Neural cell (in vitro differentiated cells): ENCODE results near the gene AP3B1.

Experiments
- CTCF ChIP-seq: fragments of 450-650 bp; IDR thresholded peaks from 2 replicates; pipeline ENCODE4 v1.5.1; 2014; ENCODE audit warnings: antibody characterized with exemption, mild to moderate bottlenecking, moderate library complexity; ENCODE audit not compliant: poor library complexity, severe bottlenecking
- EP300 ChIP-seq: fragments of 450-650 bp; conservative IDR thresholded peaks from 2 replicates; pipeline ENCODE4 v1.6.1; 2014; ENCODE audit warnings: antibody characterized with exemption, mild to moderate bottlenecking, moderate library complexity; ENCODE audit not compliant: poor library complexity, severe bottlenecking
- REST ChIP-seq: IDR thresholded peaks from 2 replicates; pipeline ENCODE4 v1.6.1; 2012; ENCODE audit warnings: borderline replicate concordance

GRCh38 chr5:78253201-78253600 lies 41.3 kb downstream of the AP3B1 start:
- TF ChIP-seq CTCF (no peak), EP300 (no peak), REST (no peak)
